Trophoblast cell (in vitro differentiated cells and primary cell): ENCODE data around the gene OSBPL8.

Experiments
- DNase-seq, 2 donors: peaks; one replicate each; pipeline ENCODE4 v3.0.0-alpha.2; 2016
- H2AFZ ChIP-seq: 2 replicates; pipeline ENCODE4 v1.6.1; 2013; ENCODE audit warnings: low read length, moderate library complexity, mild to moderate bottlenecking; ENCODE audit not compliant: insufficient read depth, poor library complexity
- H2AK5ac ChIP-seq: 2 replicates; pipeline ENCODE4 v1.6.1; 2013; ENCODE audit warnings: mild to moderate bottlenecking, low read length
- H2BK120ac ChIP-seq: 2 replicates; pipeline ENCODE4 v1.6.1; 2013; ENCODE audit warnings: low read length, mild to moderate bottlenecking, moderate library complexity; ENCODE audit not compliant: insufficient read depth, poor library complexity
- H2BK12ac ChIP-seq: 2 replicates; pipeline ENCODE4 v1.6.1; 2013; ENCODE audit warnings: mild to moderate bottlenecking, low read length, moderate library complexity
- H2BK5ac ChIP-seq: 2 replicates; pipeline ENCODE4 v1.6.1; 2013; ENCODE audit warnings: low read length, low read depth, moderate library complexity, mild to moderate bottlenecking; ENCODE audit not compliant: poor library complexity
- H3K14ac ChIP-seq: 2 replicates; pipeline ENCODE4 v1.6.1; 2013; ENCODE audit warnings: mild to moderate bottlenecking, low read length
- H3K18ac ChIP-seq: 2 replicates; pipeline ENCODE4 v1.6.1; 2013; ENCODE audit warnings: mild to moderate bottlenecking, low read length
- H3K23ac ChIP-seq: 2 replicates; pipeline ENCODE4 v1.6.1; 2013; ENCODE audit warnings: low read length
- H3K27ac ChIP-seq: 2 replicates; pipeline ENCODE4 v1.5.1; 2013; ENCODE audit warnings: low read depth, mild to moderate bottlenecking, inconsistent platforms, low read length, moderate library complexity
- H3K27me3 ChIP-seq: 2 replicates; pipeline ENCODE4 v1.6.1; 2013; ENCODE audit warnings: inconsistent platforms, mild to moderate bottlenecking, low read length, moderate library complexity; ENCODE audit not compliant: insufficient read depth
- H3K36me3 ChIP-seq, 2 experiments: 1 replicate in 1 of 2; 2 replicates in 1 of 2; pipeline ENCODE4 v1.6.1; 2013; ENCODE audit warnings: low read length in 2 of 2, mild to moderate bottlenecking in 2 of 2, moderate library complexity in 1 of 2; ENCODE audit not compliant: insufficient read depth in 2 of 2, control insufficient read depth in 1 of 2
- H3K4ac ChIP-seq: 2 replicates; pipeline ENCODE4 v1.6.1; 2013; ENCODE audit warnings: low read depth, mild to moderate bottlenecking, low read length, moderate library complexity
- H3K4me1 ChIP-seq, 2 experiments: 1 replicate in 1 of 2; 2 replicates in 1 of 2; pipeline ENCODE4 v1.6.1; 2013; ENCODE audit warnings: low read length in 2 of 2, mild to moderate bottlenecking in 2 of 2, moderate library complexity in 1 of 2; ENCODE audit not compliant: insufficient read depth in 2 of 2, control insufficient read depth in 1 of 2
- H3K4me2 ChIP-seq: 2 replicates; pipeline ENCODE4 v1.6.1; 2013; ENCODE audit warnings: inconsistent platforms, mild to moderate bottlenecking, low read length, moderate library complexity
- H3K4me3 ChIP-seq: 2 replicates; pipeline ENCODE4 v1.5.1; 2013; ENCODE audit warnings: mild to moderate bottlenecking, low read depth, low read length, inconsistent platforms
- H3K79me1 ChIP-seq: one replicate; pipeline ENCODE4 v1.6.1; 2013; ENCODE audit warnings: low read length
- H3K79me2 ChIP-seq: 2 replicates; pipeline ENCODE4 v1.6.1; 2013; ENCODE audit warnings: low read length, mild to moderate bottlenecking; ENCODE audit not compliant: control insufficient read depth, insufficient read depth, poor library complexity
- H3K9ac ChIP-seq: 2 replicates; pipeline ENCODE4 v1.6.1; 2013; ENCODE audit warnings: mild to moderate bottlenecking, low read length
- H3K9me3 ChIP-seq: 2 replicates; pipeline ENCODE4 v1.6.1; 2013; ENCODE audit warnings: low read depth, mild to moderate bottlenecking, control low read depth, inconsistent platforms, low read length; ENCODE audit not compliant: insufficient read depth
- H4K12ac ChIP-seq: 2 replicates; pipeline ENCODE4 v1.6.1; 2013; ENCODE audit warnings: low read depth, mild to moderate bottlenecking, low read length, moderate library complexity
- H4K8ac ChIP-seq: 2 replicates; pipeline ENCODE4 v1.6.1; 2013; ENCODE audit warnings: low read depth, mild to moderate bottlenecking, low read length, moderate library complexity
- H4K91ac ChIP-seq: one replicate; pipeline ENCODE4 v1.6.1; 2013; ENCODE audit warnings: low read depth, mild to moderate bottlenecking, low read length, moderate library complexity
- WGBS: extraction: QIAGEN DNeasy Blood & Tissue Kit; methylation state at CpG from one replicate; pipeline ENCODE4 v1.1.7; 2013; ENCODE audit warnings: missing lambda C conversion rate; ENCODE audit not compliant: insufficient read length, insufficient coverage; ENCODE audit errors: extremely low coverage; 5-methylcytosine and 5-hydroxymethylcytosine counted together

OSBPL8 gene

DNA sequence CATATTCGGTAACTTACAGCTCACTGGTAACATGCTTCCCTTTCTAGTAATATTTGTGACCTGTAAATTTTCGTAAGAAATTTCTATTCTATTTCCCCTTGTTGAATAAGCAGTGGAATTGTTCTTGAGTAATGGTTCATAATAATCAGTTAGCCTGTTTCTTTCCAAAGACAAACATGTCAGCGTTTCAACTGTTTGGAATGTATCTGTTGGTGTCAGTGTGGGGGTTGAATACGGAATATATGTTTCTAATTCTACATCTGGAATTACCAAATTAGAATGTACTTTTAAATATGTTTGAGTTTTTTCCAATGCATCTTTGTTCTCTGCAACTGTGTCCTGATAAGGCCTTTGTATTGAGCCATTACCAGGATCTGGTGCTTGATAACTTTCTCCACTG lies 213.3 kb downstream of the OSBPL8 start:
- no peak overlapping the region for H3K9ac ChIP-seq
- no peak overlapping the region for H4K91ac ChIP-seq
- no CpG with 5 or more reads among the region's 4 CpGs for WGBS
- H3K4me2 ChIP-seq, result no peak overlapping the region
- H3K79me1 ChIP-seq, result peaks cover 8% of the 10 kb centered on the region
- no peak for DNase-seq
- no peak overlapping the region for H3K14ac ChIP-seq
- H2BK120ac ChIP-seq, result no peak overlapping the region
- H2AFZ ChIP-seq, result no peak overlapping the region
- peaks cover 4% of the 10 kb centered on the region for H3K79me2 ChIP-seq
- H3K36me3 ChIP-seq, result no peaks in the 10 kb centered on the region
- H3K27me3 ChIP-seq, result no peaks in the 10 kb centered on the region
- no peak overlapping the region for H2BK5ac ChIP-seq
- H3K18ac ChIP-seq, result no peak overlapping the region
- no peak overlapping the region for H3K4me3 ChIP-seq
- no peak overlapping the region for H3K23ac ChIP-seq
- H3K9me3 ChIP-seq, result no peaks in the 10 kb centered on the region
- no peak overlapping the region for H4K8ac ChIP-seq
- no peak overlapping the region for H4K12ac ChIP-seq
- H2AK5ac ChIP-seq, result no peak overlapping the region
- H3K4me1 ChIP-seq, result peaks cover 3% of the 10 kb centered on the region in 2 experiments
- H3K4ac ChIP-seq, result no peak overlapping the region
- no peak overlapping the region for H2BK12ac ChIP-seq
- no peak overlapping the region for H3K27ac ChIP-seq

GRCh38 chr12:76345569-76345968 lies 214.0 kb downstream of the OSBPL8 start:
- Histone ChIP-seq H3K4me3 (no peak overlapping the region), H4K91ac (no peak overlapping the region), H3K4ac (no peak overlapping the region), H2BK12ac (no peak overlapping the region), H2AK5ac (no peak overlapping the region), H2AFZ (no peak overlapping the region), H3K9ac (no peak overlapping the region), H4K12ac (no peak overlapping the region), H2BK120ac (no peak overlapping the region), H3K4me1 (peaks cover 3% of the 10 kb centered on the region in 2 experiments), H3K23ac (no peak overlapping the region), H2BK5ac (no peak overlapping the region), H3K14ac (no peak overlapping the region), H3K18ac (no peak overlapping the region), H3K9me3 (no peaks in the 10 kb centered on the region), H4K8ac (no peak overlapping the region), H3K27ac (no peak overlapping the region), H3K79me2 (peaks cover 4% of the 10 kb centered on the region), H3K4me2 (no peak overlapping the region), H3K36me3 (no peaks in the 10 kb centered on the region), H3K79me1 (peaks cover 8% of the 10 kb centered on the region), H3K27me3 (no peaks in the 10 kb centered on the region)
- DNase-seq, result no peak
- no CpG with 5 or more reads among the region's 1 CpG for WGBS

- no peak overlapping the region for H3K4me3 ChIP-seq
- H3K4me2 ChIP-seq, result no peak overlapping the region
- no peaks in the 10 kb centered on the region for H3K79me2 ChIP-seq
- no peaks in the 10 kb centered on the region for H3K9me3 ChIP-seq
- H4K12ac ChIP-seq, result no peak overlapping the region
- no peaks in the 10 kb centered on the region for H3K27me3 ChIP-seq
- H2AFZ ChIP-seq, result no peak overlapping the region
- no CpG with 5 or more reads among the region's 5 CpGs for WGBS
- no peaks in the 10 kb centered on the region for H3K79me1 ChIP-seq
- H3K4ac ChIP-seq, result no peak overlapping the region
- no peaks in the 10 kb centered on the region for H3K36me3 ChIP-seq
- no peak overlapping the region for H2BK12ac ChIP-seq
- no peaks in the 10 kb centered on the region for H3K4me1 ChIP-seq
- H4K8ac ChIP-seq, result no peak overlapping the region
- no peak overlapping the region for H4K91ac ChIP-seq
- no peak for DNase-seq
- H2BK5ac ChIP-seq, result no peak overlapping the region
- no peak overlapping the region for H3K23ac ChIP-seq
- no peak overlapping the region for H3K18ac ChIP-seq
- no peak overlapping the region for H3K27ac ChIP-seq
- no peak overlapping the region for H2AK5ac ChIP-seq
- H3K9ac ChIP-seq, result no peak overlapping the region
- no peak overlapping the region for H2BK120ac ChIP-seq
- H3K14ac ChIP-seq, result no peak overlapping the region
These were observed 218.0 kb downstream of the OSBPL8 start for GRCh38 chr12:76341436-76342030.

DNA sequence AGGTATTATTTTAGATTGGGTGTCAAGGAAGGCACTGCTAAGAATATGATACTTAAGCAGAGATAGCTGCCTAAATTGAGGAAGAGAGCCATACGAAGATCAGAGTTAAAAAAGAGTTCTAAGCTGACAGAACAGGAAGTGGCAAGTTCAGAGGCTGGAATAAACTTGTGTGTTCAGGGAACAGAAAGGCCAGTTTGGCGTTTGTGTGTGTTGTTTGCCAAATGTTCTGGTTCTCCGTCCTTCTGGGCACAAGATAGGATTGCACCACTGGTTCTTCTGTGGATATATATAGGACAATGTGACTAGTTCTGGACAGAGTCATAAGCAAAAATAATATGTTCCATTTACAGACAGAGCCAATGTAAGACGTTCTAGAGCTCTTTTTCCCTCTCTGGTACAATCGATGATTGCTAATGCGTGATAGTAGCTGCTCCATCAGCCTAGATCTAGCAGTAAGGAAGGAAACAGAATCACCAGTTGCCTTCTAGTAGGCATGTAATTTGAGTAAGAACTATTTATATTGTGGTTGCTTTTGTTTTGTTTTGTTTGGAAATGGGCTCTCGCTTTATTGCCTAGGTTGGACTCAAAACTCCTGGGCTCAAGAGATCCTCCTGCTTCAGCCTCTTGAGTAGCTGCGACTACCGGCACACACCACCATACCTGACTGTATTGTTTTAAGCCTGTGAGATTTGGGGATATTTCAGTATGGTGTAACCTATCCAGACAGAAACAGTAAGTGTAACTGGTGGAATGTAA lies 218.7 kb downstream of the OSBPL8 start:
- no peaks in the 10 kb centered on the region for H3K79me1 ChIP-seq
- H2BK120ac ChIP-seq, result no peak overlapping the region
- DNase-seq, result no peak
- no peak overlapping the region for H2BK5ac ChIP-seq
- H3K23ac ChIP-seq, result no peak overlapping the region
- H3K18ac ChIP-seq, result no peak overlapping the region
- H3K4me3 ChIP-seq, result no peak overlapping the region
- WGBS, result no CpG with 5 or more reads among the region's 9 CpGs
- no peak overlapping the region for H2AFZ ChIP-seq
- no peak overlapping the region for H3K4me2 ChIP-seq
- H3K14ac ChIP-seq, result no peak overlapping the region
- no peaks in the 10 kb centered on the region for H3K79me2 ChIP-seq
- H3K9me3 ChIP-seq, result no peaks in the 10 kb centered on the region
- H3K4me1 ChIP-seq, result no peaks in the 10 kb centered on the region
- H4K91ac ChIP-seq, result no peak overlapping the region
- no peaks in the 10 kb centered on the region for H3K27me3 ChIP-seq
- H2BK12ac ChIP-seq, result no peak overlapping the region
- no peaks in the 10 kb centered on the region for H3K36me3 ChIP-seq
- H4K8ac ChIP-seq, result no peak overlapping the region
- H3K9ac ChIP-seq, result no peak overlapping the region
- no peak overlapping the region for H4K12ac ChIP-seq
- no peak overlapping the region for H3K27ac ChIP-seq
- no peak overlapping the region for H2AK5ac ChIP-seq
- H3K4ac ChIP-seq, result no peak overlapping the region
